HG02943 (cell line): ENCODE results near the gene PTCD2.

Source experiments
- ATAC-seq: cut with Tn5 transposase; IDR thresholded peaks from one replicate; pipeline ENCODE4 v1.9.1; 2021; ENCODE audit warnings: mild to moderate bottlenecking, low read depth, moderate library complexity; ENCODE audit not compliant: unreplicated experiment

Gene PTCD2

GRCh38 chr5:72337159-72337558 is 17.0 kb downstream of the PTCD2 start:
- ATAC-seq, result no peak

- no peak for ATAC-seq
Measured at GRCh38 chr5:72338689-72339209, 18.6 kb downstream of the PTCD2 start.

GRCh38 chr5:72346398-72346797 is 26.2 kb downstream of the PTCD2 start:
- no peak for ATAC-seq

GRCh38 chr5:72347801-72348308 is 27.7 kb downstream of the PTCD2 start:
- ATAC-seq, result no peak

- no peak for ATAC-seq
Measured at GRCh38 chr5:72351376-72351775, 31.2 kb downstream of the PTCD2 start.

GRCh38 chr5:72352616-72353015 is 32.4 kb downstream of the PTCD2 start:
- ATAC-seq, result no peak

- no peak for ATAC-seq
Measured at GRCh38 chr5:72353046-72353445, 32.9 kb downstream of the PTCD2 start.

GRCh38 chr5:72355706-72356299 is 35.6 kb downstream of the PTCD2 start:
- no peak for ATAC-seq

GRCh38 chr5:72356361-72356760 is 36.2 kb downstream of the PTCD2 start:
- ATAC-seq, result no peak

GRCh38 chr5:72358925-72359324 is 38.8 kb downstream of the PTCD2 start:
- no peak for ATAC-seq

GRCh38 chr5:72359886-72360285 is 39.7 kb downstream of the PTCD2 start:
- no peak for ATAC-seq

- ATAC-seq, result no peak
Measured at GRCh38 chr5:72363166-72363802, 43.1 kb downstream of the PTCD2 start.

- no peak for ATAC-seq
Measured at GRCh38 chr5:72364171-72364570, 44.0 kb downstream of the PTCD2 start.

- ATAC-seq, result no peak
Measured at GRCh38 chr5:72364951-72365350, 44.8 kb downstream of the PTCD2 start.

GRCh38 chr5:72366324-72366976 is 46.3 kb downstream of the PTCD2 start:
- ATAC-seq, result no peak

GRCh38 chr5:72368271-72368670 is 48.1 kb downstream of the PTCD2 start:
- no peak for ATAC-seq

GRCh38 chr5:72369301-72369700 is 49.1 kb downstream of the PTCD2 start:
- no peak for ATAC-seq

- no peak for ATAC-seq
Measured at GRCh38 chr5:72369711-72370110, 49.5 kb downstream of the PTCD2 start.

- ATAC-seq, result no peak
Measured at GRCh38 chr5:72372331-72372730, 52.2 kb downstream of the PTCD2 start.

GRCh38 chr5:72372923-72373322 is 52.8 kb downstream of the PTCD2 start:
- ATAC-seq, result no peak

- no peak for ATAC-seq
Measured at GRCh38 chr5:72374844-72375243, 54.7 kb downstream of the PTCD2 start.

GRCh38 chr5:72376381-72376780 is 56.2 kb downstream of the PTCD2 start:
- no peak for ATAC-seq
